Subcutaneous abdominal adipose tissue (tissue), 5 donors: ENCODE measurements around the gene TMBIM1.
A peak's percentile ranks its signal among the peaks of the same experiment; 100 is the strongest.
"Not testable (repeated sequence)": the region's sequence is repeated elsewhere in the genome, so short reads cannot be mapped to it uniquely, and the experiment has no call there.

ENCODE experiments used
- H3K27ac ChIP-seq: one replicate; pipeline ENCODE4 v1.7.0; 2013; ENCODE audit warnings: low read depth, mild to moderate bottlenecking, inconsistent platforms, low read length, moderate library complexity
- H3K27me3 ChIP-seq, 5 donors: one replicate each; pipeline ENCODE4 v1.7.0; 2013; ENCODE audit warnings: low read length in 5 of 5, inconsistent platforms in 1 of 5; ENCODE audit not compliant: control insufficient read depth in 5 of 5, insufficient read depth in 4 of 5
- H3K36me3 ChIP-seq, 5 donors: one replicate each; pipeline ENCODE4 v1.7.0; 2013; ENCODE audit warnings: low read length in 5 of 5; ENCODE audit not compliant: control insufficient read depth in 5 of 5, insufficient read depth in 5 of 5
- H3K4me1 ChIP-seq, 5 donors: one replicate each; pipeline ENCODE4 v1.7.0; 2013; ENCODE audit warnings: low read length in 5 of 5, mild to moderate bottlenecking in 3 of 5, moderate library complexity in 1 of 5; ENCODE audit not compliant: control insufficient read depth in 5 of 5, insufficient read depth in 5 of 5
- H3K4me3 ChIP-seq, 5 donors: one replicate each; pipeline ENCODE4 v1.7.0; 2013; ENCODE audit warnings: low read length in 5 of 5, low read depth in 1 of 5
- H3K9ac ChIP-seq, 5 donors: one replicate each; pipeline ENCODE4 v1.7.0; 2013; ENCODE audit warnings: low read length in 5 of 5, mild to moderate bottlenecking in 4 of 5, moderate library complexity in 3 of 5
- H3K9me3 ChIP-seq, 5 donors: one replicate each; pipeline ENCODE4 v1.7.0; 2013; ENCODE audit warnings: low read length in 5 of 5; ENCODE audit not compliant: control insufficient read depth in 5 of 5
- donor health status: healthy.
- donor health status: healthy.
- donor health status: healthy.
- donor health status: healthy.
- donor health status: healthy.

Gene TMBIM1

DNA sequence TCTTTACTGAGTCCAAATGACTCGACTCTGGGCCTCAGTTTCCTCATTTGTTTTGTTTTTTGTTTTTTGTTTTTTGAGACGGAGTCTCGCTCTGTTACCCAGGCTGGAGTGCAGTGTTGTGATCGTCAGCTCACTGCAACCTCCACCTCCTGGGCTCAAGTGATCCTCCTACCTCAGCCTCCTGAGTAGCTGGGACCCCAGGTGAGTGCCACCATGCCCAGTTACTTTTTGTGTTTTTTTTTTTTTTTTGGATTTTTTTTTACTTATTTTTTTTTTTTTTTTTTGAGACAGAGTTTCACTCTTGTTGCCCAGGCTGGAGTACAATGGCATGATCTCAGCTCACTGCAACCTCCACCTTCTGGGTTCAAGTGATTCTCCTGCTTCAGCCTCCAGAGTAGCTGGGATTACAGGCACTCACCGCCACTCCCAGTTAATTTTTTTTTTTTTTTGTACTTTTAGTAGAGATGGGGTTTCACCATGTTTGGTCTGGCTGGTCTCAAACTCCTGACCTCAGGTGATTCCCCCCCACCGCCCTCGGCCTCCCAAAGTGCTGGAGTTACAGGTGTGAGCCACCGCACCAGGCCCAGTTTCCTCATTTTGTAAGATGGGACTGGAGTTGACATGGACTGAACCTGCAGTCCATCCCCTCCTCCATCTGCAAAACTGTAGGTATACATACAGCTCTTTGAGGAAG, 18.9 kb downstream of the TMBIM1 start:
- not testable (repeated sequence) for H3K9ac ChIP-seq, H3K27me3 ChIP-seq, H3K9me3 ChIP-seq
- Histone ChIP-seq H3K27ac (peak overlapping the region; percentile 88), H3K4me3 (peak overlapping the region in 1 of 5 donors; percentile 6), H3K4me1 (peaks cover 15 to 69% (median 58%) of the 10 kb centered on the region in 5 donors), H3K36me3 (peaks cover 2 to 49% (median 48%) of the 10 kb centered on the region in 5 donors)

DNA sequence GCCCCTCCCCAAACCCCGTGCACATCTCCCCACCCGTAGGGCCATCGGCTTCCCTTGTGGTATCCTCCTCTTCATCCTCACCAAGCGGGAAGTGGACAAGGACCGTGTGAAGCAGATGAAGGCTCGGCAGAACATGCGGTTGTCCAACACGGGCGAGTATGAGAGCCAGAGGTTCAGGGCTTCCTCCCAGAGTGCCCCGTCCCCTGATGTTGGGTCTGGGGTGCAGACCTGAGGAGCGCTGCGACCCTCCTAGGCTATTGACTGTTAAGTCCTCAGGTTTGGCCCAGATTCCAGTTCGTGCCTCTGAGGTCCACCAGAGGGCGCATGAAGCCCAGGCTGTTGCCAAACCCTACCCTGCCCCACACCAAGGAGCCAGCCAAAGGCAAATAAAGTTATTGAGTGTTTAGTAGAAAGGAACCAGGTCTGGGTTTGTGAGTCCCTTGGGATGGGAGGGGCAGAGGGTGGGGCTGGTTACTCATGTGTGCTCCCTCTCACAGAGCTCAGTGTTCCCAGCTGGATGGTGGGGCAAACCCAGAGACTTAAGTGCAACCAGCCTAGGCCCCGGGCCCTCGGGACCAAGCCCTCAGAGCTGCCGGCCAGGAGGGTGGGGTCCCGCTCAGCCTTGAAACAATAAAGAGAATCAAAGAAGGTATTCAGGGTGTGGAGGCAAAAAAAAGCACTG, 19.6 kb downstream of the TMBIM1 start:
- Histone ChIP-seq H3K9me3 (no peaks in the 10 kb centered on the region), H3K36me3 (peaks cover 0 to 43% (median 42%) of the 10 kb centered on the region in 5 donors), H3K27ac (peak overlapping the region; percentile 88), H3K27me3 (no peaks in the 10 kb centered on the region), H3K9ac (no peak overlapping the region), H3K4me1 (peaks cover 15 to 70% (median 58%) of the 10 kb centered on the region in 5 donors), H3K4me3 (peak overlapping the region in 4 of 5 donors; percentile 6 to 34 (median 6))

DNA sequence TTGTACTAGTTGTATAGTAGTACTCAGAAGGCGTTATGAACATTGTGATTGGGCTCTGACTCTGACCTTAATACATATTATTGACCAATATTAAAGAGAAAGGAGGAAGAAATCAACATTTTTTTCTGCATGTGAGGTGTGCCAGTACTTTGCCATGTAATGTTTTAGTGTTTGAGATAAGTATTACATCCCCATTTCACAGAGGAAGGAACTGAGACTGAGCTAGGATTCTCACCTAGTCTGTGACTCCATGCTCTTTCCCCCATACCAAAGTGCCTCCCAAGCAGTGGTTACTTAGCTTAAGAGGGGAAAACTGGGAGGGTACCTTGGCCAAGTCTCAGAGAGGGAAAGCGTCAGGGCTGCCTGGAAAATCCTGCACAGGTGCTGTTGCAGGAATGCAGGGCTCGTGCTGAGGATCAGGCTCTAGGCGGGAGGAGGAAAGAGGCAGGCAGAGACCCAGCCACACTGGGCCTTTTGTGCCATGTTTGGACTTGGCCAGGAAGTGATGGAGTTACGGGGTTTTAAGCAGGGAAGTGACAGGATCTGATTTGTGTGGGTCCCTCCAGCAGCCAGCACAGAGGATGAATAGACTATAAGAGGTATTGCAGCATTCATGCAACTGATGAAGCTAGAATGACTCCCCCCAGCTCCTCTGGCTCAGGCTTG, 20.3 kb downstream of the TMBIM1 start:
- Histone ChIP-seq H3K27me3 (no peaks in the 10 kb centered on the region), H3K36me3 (peaks cover 0 to 43% (median 42%) of the 10 kb centered on the region in 5 donors), H3K27ac (peak overlapping the region; percentile 88), H3K4me1 (peaks cover 15 to 74% (median 58%) of the 10 kb centered on the region in 5 donors), H3K4me3 (peak overlapping the region in 3 of 5 donors; percentile 7 to 91 (median 86)), H3K9ac (peak overlapping the region in 2 of 5 donors; percentile 78 to 84), H3K9me3 (no peaks in the 10 kb centered on the region)

DNA sequence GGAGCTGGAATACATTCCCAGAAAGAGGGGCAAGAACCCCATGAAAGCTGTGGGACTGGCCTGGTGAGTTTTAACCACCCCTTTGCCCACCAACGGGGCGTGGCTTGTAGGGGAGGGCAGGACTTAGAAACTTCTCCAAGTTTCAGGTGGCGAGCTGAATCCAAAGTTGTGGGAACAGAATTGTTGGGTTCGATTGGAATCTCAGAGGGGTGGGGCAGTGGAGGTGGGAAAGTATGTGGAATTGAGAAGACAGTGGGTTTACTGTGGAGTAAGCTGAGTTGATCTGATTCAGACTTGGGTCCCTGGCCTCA, 20.9 kb downstream of the TMBIM1 start:
- H3K27ac ChIP-seq = peak overlapping the region; percentile 88

DNA sequence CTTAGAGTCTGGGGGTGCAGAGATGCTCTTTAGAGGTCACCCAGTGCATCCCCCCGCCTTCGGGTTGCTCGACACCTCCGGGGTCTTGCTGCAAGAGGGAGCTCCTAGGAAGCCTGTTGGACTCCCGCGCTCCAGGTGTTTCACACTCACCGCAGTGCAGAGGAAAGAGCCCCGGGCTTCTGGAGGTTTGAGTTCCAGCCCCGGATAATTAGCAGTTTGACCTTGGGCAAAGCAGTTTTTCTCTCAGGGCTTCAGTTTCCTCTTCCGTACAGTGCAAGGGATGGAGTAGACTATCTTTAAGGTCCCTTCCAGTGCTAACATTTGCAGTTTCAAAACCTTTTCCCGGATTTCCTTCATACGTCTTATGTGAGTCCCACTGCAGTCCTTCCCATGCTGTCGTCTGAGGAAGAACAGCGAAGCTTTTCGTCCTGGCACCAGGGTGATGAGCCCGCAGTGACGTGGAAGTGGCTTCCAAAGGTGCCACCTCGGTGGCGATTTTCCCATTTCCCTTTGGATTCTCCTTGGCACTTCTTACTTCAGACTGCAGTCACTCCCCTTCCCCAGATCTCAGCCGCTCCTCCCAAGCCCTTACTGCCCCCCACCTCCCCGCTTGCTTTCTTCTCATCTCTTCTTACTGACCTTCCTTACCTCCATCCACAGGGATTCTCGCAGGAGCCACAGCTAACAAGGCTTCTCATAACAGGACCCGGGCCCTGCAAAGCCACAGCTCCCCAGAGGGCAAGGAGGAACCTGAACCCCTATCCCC, 21.4 kb downstream of the TMBIM1 start:
- peak overlapping the region; percentile 88 for H3K27ac ChIP-seq
- peaks cover 14 to 71% (median 56%) of the 10 kb centered on the region in 5 donors for H3K4me1 ChIP-seq
- H3K36me3 ChIP-seq = peaks cover 0 to 43% (median 42%) of the 10 kb centered on the region in 5 donors
- peak overlapping the region; percentile 83 to 96 (median 90) for H3K4me3 ChIP-seq
- peak overlapping the region; percentile 78 to 89 (median 79) for H3K9ac ChIP-seq
- no peaks in the 10 kb centered on the region for H3K9me3 ChIP-seq
- no peaks in the 10 kb centered on the region for H3K27me3 ChIP-seq

More for the DNA sequence above, 20.9 kb downstream of the TMBIM1 start:
- peaks cover 0 to 43% (median 42%) of the 10 kb centered on the region in 5 donors for H3K36me3 ChIP-seq
- H3K9ac ChIP-seq = peak overlapping the region in 4 of 5 donors; percentile 78 to 89 (median 82)
- H3K4me1 ChIP-seq = peaks cover 15 to 74% (median 58%) of the 10 kb centered on the region in 5 donors
- H3K9me3 ChIP-seq = no peaks in the 10 kb centered on the region
- H3K4me3 ChIP-seq = peak overlapping the region in 4 of 5 donors; percentile 83 to 96 (median 88)
- no peaks in the 10 kb centered on the region for H3K27me3 ChIP-seq

DNA sequence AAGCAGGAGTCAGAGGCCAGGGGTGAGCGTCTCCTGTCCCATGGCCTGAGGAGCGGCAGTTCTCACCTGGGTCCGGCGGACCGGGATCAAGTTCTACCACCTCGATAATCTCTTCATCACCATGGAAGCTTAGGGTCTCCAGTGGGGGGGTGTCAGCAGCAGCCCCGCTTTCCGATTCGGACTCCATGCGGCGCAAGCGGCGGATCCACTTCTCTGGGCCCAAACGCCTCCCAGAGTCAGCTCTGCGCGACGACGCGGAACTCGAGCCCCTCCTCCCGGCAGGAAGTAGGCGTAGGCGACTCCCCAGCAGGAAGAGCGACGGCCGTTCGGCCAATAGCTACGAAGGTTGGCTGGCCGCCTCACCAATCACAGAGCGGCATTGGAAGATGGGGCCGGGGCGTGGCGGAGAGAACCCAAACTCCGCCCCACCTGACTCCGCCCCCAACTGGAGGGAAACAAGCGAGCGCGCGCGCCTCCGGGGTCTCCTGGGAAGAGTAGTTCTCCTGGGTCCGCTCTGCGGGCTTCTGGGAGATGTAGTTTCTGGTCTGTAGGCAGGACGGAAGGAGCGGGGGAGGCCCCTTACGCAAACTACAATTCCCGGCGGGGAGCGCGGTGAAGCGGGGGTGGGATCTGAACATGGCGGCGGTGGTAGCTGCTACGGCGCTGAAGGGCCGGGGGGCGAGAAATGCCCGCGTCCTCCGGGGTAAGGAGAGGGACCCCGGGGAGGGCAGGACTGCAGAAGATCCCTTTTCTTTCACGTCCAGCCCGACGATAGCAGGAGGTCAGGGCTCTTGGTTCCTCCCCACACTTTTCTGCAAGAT, 22.2 kb downstream of the TMBIM1 start, which contains the start of the genes AAMP and PNKD:
TSS of gene AAMP (minus strand) at position 238 of the 821 bp plus-strand sequence. CDS start at position 187, 51 bp downstream.
TSS of gene PNKD (plus strand) at position 620 of the 821 bp plus-strand sequence. CDS start at position 637, 17 bp downstream.
- peak within 1 kb of the TSS; percentile 88 for H3K27ac ChIP-seq
- peak within 1 kb of the TSS; percentile 89 to 98 (median 93) for H3K9ac ChIP-seq
- peaks cover 13 to 63% (median 52%) of the 10 kb centered on the region in 5 donors for H3K4me1 ChIP-seq

DNA sequence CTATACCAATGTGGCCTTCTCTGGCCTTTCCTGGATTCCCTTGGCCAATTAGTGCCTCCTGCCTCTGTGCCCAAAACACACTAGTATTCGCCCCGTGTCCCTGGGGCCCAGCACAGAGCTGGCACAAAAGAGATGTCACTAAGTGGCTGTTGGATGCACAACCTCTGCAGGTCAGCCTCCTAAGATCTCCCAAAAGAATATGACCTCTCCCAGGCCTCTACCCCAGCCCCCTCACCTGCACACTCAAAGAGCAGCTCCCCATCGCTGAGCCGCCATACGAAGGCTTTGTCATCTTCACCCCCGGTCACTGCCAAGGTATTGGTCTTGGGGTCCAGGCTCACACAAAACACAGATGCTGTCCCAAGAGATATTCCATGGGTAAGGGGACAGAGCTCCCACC, 25.0 kb downstream of the TMBIM1 start:
- Histone ChIP-seq H3K36me3 (peaks cover 0 to 51% (median 43%) of the 10 kb centered on the region in 5 donors), H3K27me3 (no peaks in the 10 kb centered on the region), H3K27ac (no peak overlapping the region), H3K9ac (no peak overlapping the region), H3K4me3 (no peak overlapping the region), H3K4me1 (peaks cover 12 to 58% (median 52%) of the 10 kb centered on the region in 5 donors), H3K9me3 (no peaks in the 10 kb centered on the region)

More for the DNA sequence above, 22.2 kb downstream of the TMBIM1 start, which contains the start of the genes AAMP and PNKD:
- H3K27me3 ChIP-seq = no peaks in the 10 kb centered on the region
- peaks cover 0 to 43% (median 42%) of the 10 kb centered on the region in 5 donors for H3K36me3 ChIP-seq
- H3K4me3 ChIP-seq = peak within 1 kb of the TSS; percentile 90 to 97 (median 96)
- H3K9me3 ChIP-seq = no peaks in the 10 kb centered on the region

DNA sequence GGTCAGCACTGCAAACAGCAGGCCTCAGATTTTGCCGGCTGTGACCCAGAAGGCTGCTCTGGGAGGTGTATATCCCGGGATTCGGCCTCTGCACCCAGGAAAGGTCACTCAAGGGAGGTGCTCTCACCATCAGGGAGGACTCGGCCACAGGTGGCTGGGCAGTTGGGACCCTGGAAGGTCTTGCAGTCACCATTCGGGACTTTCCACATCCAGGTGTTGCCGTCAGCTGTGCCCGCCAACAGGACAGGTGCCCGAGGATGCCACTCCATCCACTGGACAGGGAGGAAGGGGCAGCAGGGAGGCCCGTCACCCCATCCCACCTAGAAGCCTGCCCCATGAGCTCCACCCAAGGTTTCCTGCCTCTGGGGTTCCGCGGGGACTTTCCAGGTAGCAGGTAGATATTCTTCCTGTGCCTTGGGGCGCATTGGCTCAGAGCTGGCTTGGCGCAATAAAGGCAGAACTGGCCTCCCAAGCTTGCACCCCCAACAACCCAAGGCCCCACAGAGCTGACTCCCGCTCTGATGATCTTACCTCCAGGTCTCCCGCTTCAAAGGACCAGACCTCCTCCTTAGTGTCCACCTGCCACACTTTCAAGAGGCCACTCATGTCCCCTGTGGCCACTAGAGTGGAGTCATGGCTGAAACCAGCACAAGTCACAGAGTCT, 25.9 kb downstream of the TMBIM1 start:
- H3K9me3 ChIP-seq = no peaks in the 10 kb centered on the region
- H3K4me1 ChIP-seq = peaks cover 14 to 58% (median 52%) of the 10 kb centered on the region in 5 donors
- no peak overlapping the region for H3K9ac ChIP-seq
- no peaks in the 10 kb centered on the region for H3K27me3 ChIP-seq
- no peak overlapping the region for H3K4me3 ChIP-seq
- no peak overlapping the region for H3K27ac ChIP-seq
- peaks cover 0 to 51% (median 43%) of the 10 kb centered on the region in 5 donors for H3K36me3 ChIP-seq
